Natural killer cell treated with Interleukin-12 subunit alpha and Interleukin-12 subunit beta and Interleukin-15 and Interleukin-18, amount 100 ng/mL, for 72 hours (primary cell): Measurements from ENCODE around the gene NDOR1. TPM values are rescaled to one million over a fixed set of nuclear protein-coding genes. Genes with fewer than 3 reads are reported as not detected.
A peak's percentile ranks its signal among the peaks of the same experiment; 100 is the strongest.

Source experiments
- ATAC-seq, 2 donors: fragments of 150-1000 bp; cut with Tn5 transposase in 1 of 2; sonication (Bioruptor Pico), chemical (Tn5 transposase) in 1 of 2; 2 replicates each; pipeline ENCODE4 v1.10.0; 2021
- DNase-seq: peaks from one replicate; pipeline ENCODE4 v3.0.0; 2022; ENCODE audit warnings: low spot score
- H3K27ac Mint-ChIP-seq, 2 donors: 1 replicate in 1 of 2; 2 replicates in 1 of 2; pipeline ENCODE4 v1.8.0; 2022; ENCODE audit warnings: mixed read lengths in 2 of 2, mild to moderate bottlenecking in 1 of 2, moderate library complexity in 1 of 2
- H3K27me3 Mint-ChIP-seq, 2 donors: 1 replicate in 1 of 2; 2 replicates in 1 of 2; pipeline ENCODE4 v1.8.0; 2022; ENCODE audit warnings: mixed read lengths in 2 of 2
- H3K36me3 Mint-ChIP-seq: one replicate; pipeline ENCODE4 v1.8.0; 2022; ENCODE audit warnings: mixed read lengths
- H3K4me1 Mint-ChIP-seq, 2 donors: 1 replicate in 1 of 2; 2 replicates in 1 of 2; pipeline ENCODE4 v1.8.0; 2022; ENCODE audit warnings: low read depth in 2 of 2, mixed read lengths in 2 of 2, mild to moderate bottlenecking in 1 of 2
- H3K4me3 Mint-ChIP-seq: one replicate; pipeline ENCODE4 v1.8.0; 2022; ENCODE audit warnings: mixed read lengths
- H3K9me3 Mint-ChIP-seq: 2 replicates; pipeline ENCODE4 v1.8.0; 2022; ENCODE audit warnings: mixed read lengths
- total RNA-seq, 2 donors: library from RNA; stranded (reverse); gene quantifications; one replicate each; pipeline ENCODE4 v1.2.3, GENCODE V29; 2022

Gene NDOR1
- total RNA-seq = 10 to 100 TPM; 33.0 to 81.9 TPM

DNA sequence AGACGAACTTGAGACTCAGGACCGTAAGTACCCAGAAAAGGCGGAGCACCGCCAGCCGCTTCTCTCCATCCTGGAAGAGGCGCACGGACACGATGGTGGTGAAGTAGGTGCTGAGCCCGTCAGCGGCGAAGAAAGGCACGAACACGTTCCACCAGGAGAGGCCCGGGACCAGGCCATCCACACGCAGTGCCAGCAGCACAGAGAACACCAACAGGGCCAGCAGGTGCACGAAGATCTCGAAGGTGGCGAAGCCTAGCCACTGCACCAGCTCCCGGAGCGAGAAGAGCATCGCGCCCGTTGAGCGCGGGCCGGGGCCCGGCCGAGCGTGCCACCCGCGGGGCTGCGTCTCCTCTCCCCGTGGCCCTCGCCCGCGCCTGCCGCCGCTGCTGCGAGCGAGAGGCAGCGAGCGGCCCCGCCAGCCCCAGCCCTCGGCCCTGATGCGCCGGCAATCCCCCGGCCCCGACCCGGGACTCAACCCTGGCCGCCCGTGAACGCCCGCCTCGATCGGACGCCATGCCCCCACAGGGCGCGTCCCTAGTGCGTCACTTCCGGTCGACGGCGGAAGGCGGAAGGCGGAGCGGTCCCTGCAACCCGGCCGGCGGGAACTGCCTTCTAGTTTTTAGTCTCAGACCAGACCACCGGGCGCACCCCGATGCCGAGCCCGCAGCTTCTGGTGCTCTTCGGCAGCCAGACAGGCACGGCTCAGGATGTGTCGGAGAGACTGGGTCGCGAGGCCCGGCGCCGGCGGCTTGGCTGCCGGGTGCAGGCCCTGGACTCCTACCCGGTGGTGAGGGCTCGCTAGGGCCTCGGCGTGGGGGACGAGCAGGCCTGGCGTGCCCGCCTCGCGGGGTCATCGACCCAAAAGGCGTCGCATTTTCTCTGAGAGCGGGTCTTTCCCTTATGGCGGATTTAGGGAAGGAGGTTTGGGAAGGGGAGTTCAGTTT lies at the start of gene NDOR1, which contains the start of gene TMEM203:
Gene NDOR1, plus strand, starts transcription at position 575 of the 944 bp plus-strand sequence. Its CDS starts 78 bp downstream, at position 653.
Gene TMEM203, minus strand, starts transcription at position 523 of the 944 bp plus-strand sequence. Its CDS starts 234 bp downstream, at position 289.
- no peaks in the 10 kb centered on the region for H3K27me3 Mint-ChIP-seq
- peak within 1 kb of the TSS; percentile 95 for H3K4me3 Mint-ChIP-seq
- H3K9me3 Mint-ChIP-seq = no peaks in the 10 kb centered on the region
- ATAC-seq (peak; percentile 67 to 72), DNase-seq (peak; percentile 95)
- peak within 1 kb of the TSS; percentile 90 to 93 for H3K27ac Mint-ChIP-seq
- peaks cover 38 to 41% of the 10 kb centered on the region in 2 donors for H3K4me1 Mint-ChIP-seq
- H3K36me3 Mint-ChIP-seq = peaks cover 14% of the 10 kb centered on the region

DNA sequence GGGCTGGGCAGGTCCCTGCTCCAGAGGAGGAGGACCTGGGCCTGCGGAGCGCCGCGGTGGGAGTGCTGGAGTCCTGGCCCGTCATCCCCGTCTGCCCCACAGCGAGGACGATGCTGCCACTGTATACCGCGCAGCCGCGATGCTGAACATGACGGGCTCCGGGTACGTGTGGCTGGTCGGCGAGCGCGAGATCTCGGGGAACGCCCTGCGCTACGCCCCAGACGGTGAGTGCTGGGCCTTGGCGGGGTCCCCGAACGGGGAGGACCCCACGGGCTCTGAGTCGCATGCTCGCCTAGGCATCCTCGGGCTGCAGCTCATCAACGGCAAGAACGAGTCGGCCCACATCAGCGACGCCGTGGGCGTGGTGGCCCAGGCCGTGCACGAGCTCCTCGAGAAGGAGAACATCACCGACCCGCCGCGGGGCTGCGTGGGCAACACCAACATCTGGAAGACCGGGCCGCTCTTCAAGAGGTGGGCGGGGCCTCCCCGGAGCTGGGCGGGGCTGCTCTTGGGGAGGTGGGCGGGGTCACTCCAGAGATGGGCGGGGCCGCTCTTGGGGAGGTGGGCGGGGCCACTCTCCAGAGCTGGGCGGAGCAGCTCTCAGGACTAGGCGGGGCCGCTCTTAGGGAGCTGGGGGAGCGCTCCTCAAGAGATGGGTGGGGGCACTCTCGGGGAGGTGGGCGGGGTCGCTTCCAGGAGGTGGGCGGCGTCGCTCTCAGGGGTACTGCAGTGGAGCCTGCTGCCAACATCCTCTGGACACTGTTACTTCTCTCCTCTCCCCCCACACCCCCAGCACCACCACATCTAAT lies 48.7 kb upstream of the NDOR1 start:
- Mint-ChIP-seq H3K27ac (no peak overlapping the region), H3K9me3 (no peaks in the 10 kb centered on the region), H3K4me3 (no peak overlapping the region), H3K4me1 (peaks cover 0 to 15% of the 10 kb centered on the region in 2 donors), H3K27me3 (peaks cover 17 to 19% of the 10 kb centered on the region in 2 donors), H3K36me3 (no peaks in the 10 kb centered on the region)
- ATAC-seq = peak; percentile 77 to 88
- DNase-seq = no peak

DNA sequence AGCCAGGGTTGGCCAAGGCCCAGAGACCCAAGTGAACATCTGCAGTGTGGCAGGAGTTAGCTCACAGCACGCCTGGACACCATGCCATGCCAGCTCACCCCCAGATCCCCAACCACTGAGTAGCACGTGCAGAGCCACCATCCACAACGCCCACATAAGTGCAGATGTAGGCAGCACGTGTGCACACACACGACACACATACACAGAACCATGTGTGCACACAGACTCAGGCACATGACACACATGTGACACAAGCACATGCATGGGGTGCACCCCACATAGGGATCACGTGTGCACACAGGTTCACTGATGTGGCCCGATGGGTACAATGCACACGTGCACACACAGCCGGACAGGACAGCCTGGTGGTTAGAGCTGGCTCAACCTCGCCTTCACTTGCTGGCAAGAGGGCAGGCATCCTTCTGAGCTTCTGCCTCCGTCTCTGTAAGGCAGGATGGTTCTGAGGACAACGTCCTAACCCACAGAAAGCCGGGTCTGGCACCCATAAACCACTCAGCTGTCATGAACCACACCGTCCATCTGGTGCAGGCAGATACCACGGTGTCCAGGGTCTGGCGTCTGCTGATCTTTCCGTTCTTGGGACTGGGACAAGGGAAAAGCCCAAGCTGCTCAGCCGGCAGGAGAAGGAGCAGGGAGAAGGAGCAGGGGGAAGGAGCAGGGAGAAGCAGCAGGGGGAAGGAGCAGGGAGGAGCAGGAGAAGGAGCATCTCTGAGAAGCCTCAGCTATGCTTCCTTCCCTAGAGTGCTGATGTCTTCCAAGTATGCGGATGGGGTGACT lies 47.7 kb upstream of the NDOR1 start:
- H3K4me1 Mint-ChIP-seq = peaks cover 0 to 15% of the 10 kb centered on the region in 2 donors
- H3K27me3 Mint-ChIP-seq = peaks cover 17 to 19% of the 10 kb centered on the region in 2 donors
- H3K9me3 Mint-ChIP-seq = no peaks in the 10 kb centered on the region
- H3K4me3 Mint-ChIP-seq = no peak overlapping the region
- H3K36me3 Mint-ChIP-seq = no peaks in the 10 kb centered on the region
- no peak overlapping the region for H3K27ac Mint-ChIP-seq
- DNase-seq (no peak), ATAC-seq (no peak)

DNA sequence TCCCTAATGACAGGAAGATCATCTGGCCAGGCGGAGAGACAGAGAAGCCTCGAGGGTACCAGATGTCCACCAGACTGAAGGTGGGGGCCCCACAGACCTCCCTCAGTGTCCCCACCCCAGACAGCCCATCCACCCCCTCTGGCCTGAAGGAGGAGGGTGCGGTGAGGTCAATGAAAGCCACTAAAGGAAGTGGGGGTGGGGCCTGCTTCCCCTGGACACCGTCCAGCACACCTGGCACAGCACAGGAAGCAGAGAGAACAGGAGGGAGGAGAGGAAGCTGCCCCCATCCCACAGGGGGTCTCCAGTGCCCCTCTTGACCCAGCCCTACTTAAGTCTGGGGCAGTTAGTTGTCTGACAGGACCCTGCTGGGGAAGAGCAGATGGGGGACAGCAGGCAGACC lies 46.9 kb upstream of the NDOR1 start:
- Mint-ChIP-seq H3K4me1 (peaks cover 0 to 15% of the 10 kb centered on the region in 2 donors), H3K27ac (no peak overlapping the region), H3K4me3 (no peak overlapping the region), H3K36me3 (no peaks in the 10 kb centered on the region), H3K27me3 (peaks cover 19% of the 10 kb centered on the region in 2 donors), H3K9me3 (no peaks in the 10 kb centered on the region)
- no peak for ATAC-seq
- no peak for DNase-seq

DNA sequence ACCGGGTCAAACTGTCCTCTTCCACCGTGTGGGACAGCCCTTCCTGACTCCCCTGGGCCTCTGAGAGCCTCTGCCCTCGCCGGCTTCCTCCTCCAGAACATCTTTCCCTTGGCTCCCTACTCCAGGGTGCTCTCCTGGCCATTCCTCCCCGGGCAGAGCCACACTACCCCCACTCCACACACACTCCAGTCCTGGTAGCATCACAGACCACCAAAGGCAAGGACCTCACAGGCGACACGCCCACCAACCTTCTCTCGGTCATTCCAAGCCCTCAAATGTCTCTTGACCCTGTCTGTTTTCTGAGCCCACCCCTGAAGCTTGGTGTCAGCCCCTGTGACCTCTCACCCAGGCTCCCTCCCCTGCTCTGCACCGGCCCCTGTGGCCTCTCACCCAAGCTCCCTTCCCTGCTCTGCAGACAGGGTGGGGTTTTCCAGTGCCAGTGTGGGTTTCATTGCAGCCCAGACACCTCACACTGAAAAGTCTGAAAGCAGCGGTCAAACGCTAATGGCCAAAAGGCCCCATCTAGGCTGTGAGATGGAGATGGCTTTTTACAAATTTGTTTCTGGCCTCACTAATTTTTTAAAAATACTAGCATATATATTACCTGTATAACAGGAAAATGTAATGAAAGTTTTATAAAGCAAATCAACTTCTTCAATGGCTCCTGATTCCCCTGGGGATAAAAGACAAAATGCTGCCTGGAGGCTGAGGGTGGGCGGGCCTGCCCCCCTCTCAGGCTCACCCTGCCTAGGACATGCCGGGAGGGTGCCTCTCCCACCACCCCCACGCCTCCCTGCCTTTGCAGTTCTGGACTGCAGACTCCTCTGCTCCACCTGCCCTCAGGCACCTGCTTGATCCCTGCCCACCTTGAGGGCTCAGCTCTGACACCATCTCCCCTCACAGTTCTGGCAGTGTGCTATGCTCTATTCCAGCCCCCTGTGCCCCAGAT lies 46.1 kb upstream of the NDOR1 start:
- H3K4me1 Mint-ChIP-seq = peaks cover 0 to 15% of the 10 kb centered on the region in 2 donors
- H3K27ac Mint-ChIP-seq = no peak overlapping the region
- no peaks in the 10 kb centered on the region for H3K9me3 Mint-ChIP-seq
- DNase-seq = no peak
- no peaks in the 10 kb centered on the region for H3K36me3 Mint-ChIP-seq
- no peak for ATAC-seq
- peaks cover 19% of the 10 kb centered on the region in 2 donors for H3K27me3 Mint-ChIP-seq
- no peak overlapping the region for H3K4me3 Mint-ChIP-seq

DNA sequence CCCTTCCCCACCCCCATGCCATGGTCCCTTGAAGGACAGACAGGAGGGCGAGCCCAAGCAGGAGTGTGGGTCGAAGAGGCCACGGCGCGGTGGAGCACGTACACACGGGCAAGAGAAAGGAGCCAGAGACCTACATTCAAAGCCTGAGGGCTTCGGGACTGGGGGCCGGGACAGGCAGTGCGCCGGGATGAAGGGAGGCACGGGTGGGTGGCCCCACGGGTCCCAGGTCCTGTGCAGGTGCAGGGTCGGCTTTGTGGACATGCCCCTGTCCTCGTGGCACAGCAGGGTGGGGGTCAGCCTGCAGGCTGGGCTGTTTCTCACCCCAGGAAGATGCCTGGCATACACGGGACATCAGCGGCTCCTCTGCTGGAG lies 45.5 kb upstream of the NDOR1 start:
- no peaks in the 10 kb centered on the region for H3K9me3 Mint-ChIP-seq
- H3K4me1 Mint-ChIP-seq = peaks cover 0 to 15% of the 10 kb centered on the region in 2 donors
- DNase-seq (no peak), ATAC-seq (no peak)
- no peaks in the 10 kb centered on the region for H3K36me3 Mint-ChIP-seq
- H3K27ac Mint-ChIP-seq = no peak overlapping the region
- no peak overlapping the region for H3K4me3 Mint-ChIP-seq
- H3K27me3 Mint-ChIP-seq = peaks cover 19% of the 10 kb centered on the region in 2 donors

DNA sequence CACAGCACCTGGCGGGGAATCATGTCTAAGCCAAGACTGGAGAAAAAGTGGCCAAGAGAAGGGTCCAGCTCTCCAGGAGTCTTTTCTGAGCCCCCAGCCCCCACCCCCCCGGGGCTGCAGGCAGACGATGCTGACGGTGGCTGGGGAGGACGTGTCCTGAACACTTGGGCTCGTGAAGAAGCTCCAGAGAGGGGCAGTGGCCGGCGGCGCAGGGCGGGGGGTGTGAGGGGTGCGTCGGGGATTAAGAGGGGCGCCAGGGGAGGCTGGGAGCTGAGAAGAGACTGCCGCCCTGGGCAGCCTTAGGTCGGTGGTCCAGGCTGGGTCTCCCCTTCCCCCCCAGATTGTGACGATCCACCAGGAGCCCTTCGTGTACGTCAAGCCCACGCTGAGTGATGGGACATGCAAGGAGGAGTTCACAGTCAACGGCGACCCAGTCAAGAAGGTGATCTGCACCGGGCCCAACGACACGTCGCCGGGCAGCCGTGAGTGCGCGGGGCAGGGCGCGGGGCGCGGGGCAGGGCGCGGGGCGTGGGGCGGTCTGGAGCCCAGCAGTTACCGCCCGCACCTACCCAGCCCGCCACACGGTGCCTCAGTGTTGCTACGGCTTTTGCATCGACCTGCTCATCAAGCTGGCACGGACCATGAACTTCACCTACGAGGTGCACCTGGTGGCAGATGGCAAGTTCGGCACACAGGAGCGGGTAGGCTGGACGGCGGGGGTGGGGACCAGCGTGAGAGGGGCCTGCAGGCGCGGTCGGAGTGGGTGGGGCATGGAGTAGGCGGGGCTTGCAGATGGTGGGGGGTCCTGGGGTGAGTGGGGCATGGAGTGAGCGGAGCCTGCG lies 44.6 kb upstream of the NDOR1 start:
- H3K36me3 Mint-ChIP-seq = no peaks in the 10 kb centered on the region
- no peak overlapping the region for H3K27ac Mint-ChIP-seq
- H3K9me3 Mint-ChIP-seq = no peaks in the 10 kb centered on the region
- no peak for DNase-seq
- ATAC-seq = no peak
- peaks cover 18 to 19% of the 10 kb centered on the region in 2 donors for H3K27me3 Mint-ChIP-seq
- peaks cover 0 to 15% of the 10 kb centered on the region in 2 donors for H3K4me1 Mint-ChIP-seq
- H3K4me3 Mint-ChIP-seq = no peak overlapping the region

DNA sequence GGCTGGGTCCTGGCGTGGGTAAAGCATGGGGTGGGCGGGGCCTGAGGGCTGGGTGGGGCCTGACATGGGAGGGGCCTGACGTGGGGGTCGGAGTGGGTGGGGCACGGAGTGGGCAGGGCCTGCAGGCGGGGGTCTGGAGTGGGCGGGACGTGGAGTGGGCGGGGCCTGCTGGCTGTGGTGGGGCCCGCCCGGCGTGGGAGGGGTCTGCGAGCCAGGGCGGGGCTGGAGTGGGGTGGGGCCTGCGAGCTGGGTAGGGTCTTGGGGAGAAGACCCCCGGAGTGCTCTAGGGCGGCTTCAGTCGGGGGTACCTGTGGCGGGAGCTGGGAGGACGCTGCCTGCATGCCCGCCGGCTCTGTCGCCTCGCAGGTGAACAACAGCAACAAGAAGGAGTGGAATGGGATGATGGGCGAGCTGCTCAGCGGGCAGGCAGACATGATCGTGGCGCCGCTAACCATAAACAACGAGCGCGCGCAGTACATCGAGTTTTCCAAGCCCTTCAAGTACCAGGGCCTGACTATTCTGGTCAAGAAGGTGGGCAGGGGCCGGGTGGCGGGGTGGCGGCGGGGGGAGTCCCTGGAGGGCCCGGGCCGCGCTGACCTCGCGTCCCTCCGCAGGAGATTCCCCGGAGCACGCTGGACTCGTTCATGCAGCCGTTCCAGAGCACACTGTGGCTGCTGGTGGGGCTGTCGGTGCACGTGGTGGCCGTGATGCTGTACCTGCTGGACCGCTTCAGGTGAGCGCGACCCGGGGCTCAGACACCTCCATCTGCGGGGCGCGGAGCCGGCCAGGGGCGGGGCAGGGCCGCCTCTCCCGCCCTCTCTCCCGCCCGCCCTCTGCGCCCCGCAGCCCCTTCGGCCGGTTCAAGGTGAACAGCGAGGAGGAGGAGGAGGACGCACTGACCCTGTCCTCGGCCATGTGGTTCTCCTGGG lies 43.7 kb upstream of the NDOR1 start:
- H3K4me3 Mint-ChIP-seq = no peak overlapping the region
- H3K36me3 Mint-ChIP-seq = no peaks in the 10 kb centered on the region
- H3K9me3 Mint-ChIP-seq = no peaks in the 10 kb centered on the region
- H3K27ac Mint-ChIP-seq = no peak overlapping the region
- peaks cover 0 to 15% of the 10 kb centered on the region in 2 donors for H3K4me1 Mint-ChIP-seq
- DNase-seq (no peak), ATAC-seq (no peak)
- H3K27me3 Mint-ChIP-seq = peaks cover 21 to 25% of the 10 kb centered on the region in 2 donors

DNA sequence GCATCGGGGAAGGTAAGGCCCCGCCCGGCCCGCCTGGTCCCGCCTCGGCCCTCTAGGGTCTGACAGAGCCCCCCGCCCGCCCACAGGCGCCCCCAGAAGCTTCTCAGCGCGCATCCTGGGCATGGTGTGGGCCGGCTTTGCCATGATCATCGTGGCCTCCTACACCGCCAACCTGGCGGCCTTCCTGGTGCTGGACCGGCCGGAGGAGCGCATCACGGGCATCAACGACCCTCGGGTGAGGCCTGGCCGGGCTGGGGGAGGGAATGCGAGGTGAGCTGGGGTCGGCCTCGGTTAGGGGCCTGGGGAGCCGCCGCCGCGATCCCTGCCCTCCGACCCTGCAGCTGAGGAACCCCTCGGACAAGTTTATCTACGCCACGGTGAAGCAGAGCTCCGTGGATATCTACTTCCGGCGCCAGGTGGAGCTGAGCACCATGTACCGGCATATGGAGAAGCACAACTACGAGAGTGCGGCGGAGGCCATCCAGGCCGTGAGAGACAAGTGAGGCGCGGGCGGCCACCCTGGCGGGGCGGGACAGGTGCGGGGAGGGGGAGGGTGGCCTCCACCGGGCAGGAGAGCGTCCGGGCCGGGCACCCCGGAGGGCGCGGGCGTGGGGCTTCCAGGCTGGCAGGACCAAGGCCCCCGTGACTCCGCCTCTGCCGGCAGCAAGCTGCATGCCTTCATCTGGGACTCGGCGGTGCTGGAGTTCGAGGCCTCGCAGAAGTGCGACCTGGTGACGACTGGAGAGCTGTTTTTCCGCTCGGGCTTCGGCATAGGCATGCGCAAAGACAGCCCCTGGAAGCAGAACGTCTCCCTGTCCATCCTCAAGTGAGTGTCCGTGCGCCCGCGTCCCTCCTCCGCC lies 42.8 kb upstream of the NDOR1 start:
- ATAC-seq (no peak), DNase-seq (no peak)
- Mint-ChIP-seq H3K4me1 (peaks cover 0 to 10% of the 10 kb centered on the region in 2 donors), H3K27ac (no peak overlapping the region), H3K27me3 (peaks cover 21 to 25% of the 10 kb centered on the region in 2 donors), H3K9me3 (no peaks in the 10 kb centered on the region), H3K4me3 (no peak overlapping the region), H3K36me3 (no peaks in the 10 kb centered on the region)

DNA sequence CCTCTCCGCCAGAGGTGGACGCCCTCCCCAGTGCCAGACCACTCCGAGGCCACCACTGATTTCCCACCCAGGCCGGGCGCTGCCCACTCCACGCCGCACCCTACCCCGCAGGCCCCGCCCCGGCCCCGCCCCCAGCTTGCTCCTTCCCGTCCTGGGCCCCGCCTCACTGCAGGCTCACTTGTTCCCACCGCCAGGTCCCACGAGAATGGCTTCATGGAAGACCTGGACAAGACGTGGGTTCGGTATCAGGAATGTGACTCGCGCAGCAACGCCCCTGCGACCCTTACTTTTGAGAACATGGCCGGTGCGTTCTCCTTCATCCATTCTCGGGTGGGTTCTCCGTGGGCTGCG lies 42.2 kb upstream of the NDOR1 start:
- peaks cover 16 to 19% of the 10 kb centered on the region in 2 donors for H3K27me3 Mint-ChIP-seq
- no peaks in the 10 kb centered on the region for H3K9me3 Mint-ChIP-seq
- peaks cover 0 to 6% of the 10 kb centered on the region in 2 donors for H3K4me1 Mint-ChIP-seq
- ATAC-seq (no peak), DNase-seq (no peak)
- no peak overlapping the region for H3K27ac Mint-ChIP-seq
- no peaks in the 10 kb centered on the region for H3K36me3 Mint-ChIP-seq
- H3K4me3 Mint-ChIP-seq = no peak overlapping the region
